ENCODE data around the gene GABBR1. TPM values are rescaled to one million over a fixed set of nuclear protein-coding genes. Genes with fewer than 3 reads are reported as not detected.

The GABBR1 gene
- 23.2 TPM for polyA plus RNA-seq (2013, experiment 1 of 2)
- polyA plus RNA-seq (2013, experiment 2 of 2): 20.8 TPM

DNA sequence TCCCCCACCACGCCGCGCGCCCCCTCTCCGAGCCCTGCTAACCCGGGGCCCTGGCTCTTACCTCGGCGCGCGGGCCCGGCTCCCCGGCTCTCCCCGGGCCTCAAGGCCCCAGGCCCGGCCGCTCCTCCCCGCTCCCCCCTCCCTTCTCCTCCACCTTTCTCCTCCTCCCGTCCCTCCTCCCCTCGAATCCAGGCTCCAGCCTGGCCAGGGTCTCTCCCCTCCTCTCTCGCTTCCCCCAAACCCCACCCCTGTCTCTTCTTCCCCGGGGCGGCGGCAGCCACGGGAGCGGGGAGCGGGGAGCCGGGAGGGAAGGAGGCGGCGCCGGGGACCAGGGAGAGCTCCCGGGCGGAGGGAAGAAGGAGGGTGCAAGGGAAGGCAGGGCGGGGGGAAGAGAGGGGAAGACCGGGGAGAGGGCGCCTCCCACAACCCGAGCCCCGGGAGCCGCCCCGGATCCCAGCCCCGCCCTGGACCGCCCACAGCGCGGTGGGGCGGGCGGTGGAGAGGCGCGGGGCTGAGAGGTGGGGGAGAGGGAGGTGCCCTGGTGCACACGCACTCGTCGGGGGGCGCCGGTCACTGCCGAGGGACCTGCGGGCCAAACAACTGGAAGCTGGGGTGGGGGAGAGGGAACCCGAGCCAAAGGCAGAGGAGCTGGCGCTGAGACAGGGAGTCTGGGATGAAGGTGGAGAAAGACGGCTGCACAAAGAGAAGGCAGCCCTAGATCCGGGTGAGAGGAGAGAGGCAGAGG lies at the start of gene GABBR1:
Gene GABBR1, minus strand, starts transcription at position 395 of the 745 bp plus-strand sequence. CDS start 798 bp downstream, outside the sequence.
- Histone ChIP-seq H2AFZ (ENCODE audit: low read depth, low read length) (peak within 1 kb of the TSS; percentile 93), H3K4ac (ENCODE audit: low read depth in 1 of 2, low read length in 2 of 2) (peak within 1 kb of the TSS; percentile 70 to 71), H3K4me2 (ENCODE audit: low read length, poor library complexity, severe bottlenecking) (peak within 1 kb of the TSS; percentile 94), H4K8ac (ENCODE audit: low read length) (peak within 1 kb of the TSS; percentile 77), H3K27me3 (ENCODE audit: control insufficient read depth in 1 of 2, insufficient read depth in 1 of 2, low read length in 2 of 2) (no peaks in the 10 kb centered on the region), H2BK5ac (ENCODE audit: low read depth, low read length, poor library complexity, severe bottlenecking) (peak within 1 kb of the TSS; percentile 48), H3K36me3 (ENCODE audit: control insufficient read depth in 1 of 2, insufficient read depth in 2 of 2, low read depth in 1 of 2, low read length in 2 of 2) (no peaks in the 10 kb centered on the region), H3K9ac (ENCODE audit: low read length) (peak within 1 kb of the TSS; percentile 81), H2BK15ac (ENCODE audit: low read depth, poor library complexity, severe bottlenecking) (peak within 1 kb of the TSS; percentile 93), H3K4me3 (ENCODE audit: insufficient read depth in 1 of 2, low read depth in 1 of 2, low read length in 2 of 2) (peak within 1 kb of the TSS; percentile 79 to 89), H2BK120ac (ENCODE audit: low read depth, low read length) (peak within 1 kb of the TSS; percentile 67), H3K9me3 (ENCODE audit: control insufficient read depth, low read length) (no peaks in the 10 kb centered on the region), H3K14ac (ENCODE audit: low read length in 2 of 2) (peak within 1 kb of the TSS in 1 of 2 experiments; percentile 94), H2BK12ac (ENCODE audit: low read length in 2 of 2) (peak within 1 kb of the TSS; percentile 32 to 57), H3K4me1 (ENCODE audit: control insufficient read depth, insufficient read depth, low read depth, low read length) (peaks cover 21% of the 10 kb centered on the region), H3K18ac (ENCODE audit: low read depth in 1 of 2, low read length in 2 of 2) (peak within 1 kb of the TSS; percentile 66 to 95), H3K79me1 (replicated peaks; ENCODE audit: low read length, poor library complexity, severe bottlenecking) (peaks cover 16% of the 10 kb centered on the region), H2AK5ac (ENCODE audit: low read length, severe bottlenecking) (no peak within 1 kb of the TSS), H3K23ac (ENCODE audit: low read length in 2 of 2) (peak within 1 kb of the TSS in 1 of 2 experiments; percentile 92), H3K27ac (ENCODE audit: low read length, poor library complexity, severe bottlenecking) (peak within 1 kb of the TSS; percentile 71), H4K91ac (ENCODE audit: low read length) (peak within 1 kb of the TSS; percentile 59)
- 1% methylated on average over 48 of the region's 57 CpGs for WGBS
- peak; percentile 94 for DNase-seq

DNA sequence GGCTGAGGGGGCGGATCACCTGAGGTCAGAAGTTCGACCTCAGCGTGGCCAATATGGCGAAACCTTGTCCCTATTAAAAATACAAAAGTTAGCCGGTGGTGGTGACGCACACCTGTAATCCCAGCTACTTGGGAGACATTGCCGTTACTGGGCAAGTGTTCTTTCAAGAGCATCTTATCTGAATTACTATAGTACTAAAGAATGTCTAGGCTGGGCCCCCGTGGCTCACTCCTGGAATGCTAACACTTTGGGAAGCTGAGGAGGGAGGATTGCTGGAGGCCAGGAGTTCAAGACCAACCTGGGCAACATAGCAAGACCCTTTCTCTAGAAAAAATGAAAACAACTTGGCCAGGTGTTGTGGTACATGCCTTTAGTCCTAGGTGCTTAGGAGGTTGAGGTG lies 48.8 kb upstream of the GABBR1 start:
- H4K91ac ChIP-seq (ENCODE audit: low read length): no peak overlapping the region
- no peaks in the 10 kb centered on the region for H3K79me1 ChIP-seq (replicated peaks; ENCODE audit: low read length, poor library complexity, severe bottlenecking)
- no peak overlapping the region for H3K14ac ChIP-seq (ENCODE audit: low read length in 2 of 2)
- no peak overlapping the region for H3K27ac ChIP-seq (ENCODE audit: low read length, poor library complexity, severe bottlenecking)
- H2AK5ac ChIP-seq (ENCODE audit: low read length, severe bottlenecking): no peak overlapping the region
- no peak overlapping the region for H2BK5ac ChIP-seq (ENCODE audit: low read depth, low read length, poor library complexity, severe bottlenecking)
- no peak overlapping the region for H3K18ac ChIP-seq (ENCODE audit: low read depth in 1 of 2, low read length in 2 of 2)
- no peak overlapping the region for H3K4ac ChIP-seq (ENCODE audit: low read depth in 1 of 2, low read length in 2 of 2)
- H3K9me3 ChIP-seq (ENCODE audit: control insufficient read depth, low read length): peaks cover 7% of the 10 kb centered on the region
- no peak for DNase-seq
- no peak overlapping the region for H2BK12ac ChIP-seq (ENCODE audit: low read length in 2 of 2)
- H3K4me2 ChIP-seq (ENCODE audit: low read length, poor library complexity, severe bottlenecking): no peak overlapping the region
- H3K4me1 ChIP-seq (ENCODE audit: control insufficient read depth, insufficient read depth, low read depth, low read length): peaks cover 2% of the 10 kb centered on the region
- H4K8ac ChIP-seq (ENCODE audit: low read length): no peak overlapping the region
- no peak overlapping the region for H2AFZ ChIP-seq (ENCODE audit: low read depth, low read length)
- H2BK15ac ChIP-seq (ENCODE audit: low read depth, poor library complexity, severe bottlenecking): no peak overlapping the region
- no peak overlapping the region for H3K23ac ChIP-seq (ENCODE audit: low read length in 2 of 2)
- no peaks in the 10 kb centered on the region for H3K36me3 ChIP-seq (ENCODE audit: control insufficient read depth in 1 of 2, insufficient read depth in 2 of 2, low read depth in 1 of 2, low read length in 2 of 2)
- H3K4me3 ChIP-seq (ENCODE audit: insufficient read depth in 1 of 2, low read depth in 1 of 2, low read length in 2 of 2): no peak overlapping the region
- H3K9ac ChIP-seq (ENCODE audit: low read length): no peak overlapping the region
- WGBS: 84% methylated on average over 8 of the region's 8 CpGs
- H2BK120ac ChIP-seq (ENCODE audit: low read depth, low read length): no peak overlapping the region
- peaks cover 4 to 31% of the 10 kb centered on the region in 2 experiments for H3K27me3 ChIP-seq (ENCODE audit: control insufficient read depth in 1 of 2, insufficient read depth in 1 of 2, low read length in 2 of 2)

DNA sequence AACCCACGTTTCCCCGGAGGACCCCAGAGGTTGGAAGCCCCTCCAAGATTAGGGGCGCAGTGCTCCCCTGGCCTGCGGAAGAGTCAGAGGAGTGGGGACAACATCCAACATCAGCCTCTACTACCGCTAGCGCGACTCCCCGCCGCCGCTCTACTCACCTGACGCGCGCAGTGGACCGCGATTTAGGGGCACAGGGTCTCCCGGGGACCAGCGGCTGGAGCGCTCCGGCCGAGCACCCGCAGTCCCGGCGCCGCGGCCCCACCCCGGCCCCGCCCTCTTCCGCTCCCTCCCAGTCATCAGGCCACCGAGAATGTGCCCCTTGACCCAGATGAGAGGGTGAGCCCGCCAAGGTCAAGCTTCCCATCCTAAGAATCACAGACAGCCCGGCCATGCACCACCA lies 47.9 kb upstream of the GABBR1 start, which contains the start of gene ZFP57:
Gene ZFP57, minus strand, starts transcription at position 249 of the 400 bp plus-strand sequence. CDS start 4,149 bp downstream, outside the sequence.
- H3K4me1 ChIP-seq (ENCODE audit: control insufficient read depth, insufficient read depth, low read depth, low read length): peaks cover 2% of the 10 kb centered on the region
- H3K27me3 ChIP-seq (ENCODE audit: control insufficient read depth in 1 of 2, insufficient read depth in 1 of 2, low read length in 2 of 2): peaks cover 4 to 30% of the 10 kb centered on the region in 2 experiments
- no peak within 1 kb of the TSS for H2BK15ac ChIP-seq (ENCODE audit: low read depth, poor library complexity, severe bottlenecking)
- no peak within 1 kb of the TSS for H2BK12ac ChIP-seq (ENCODE audit: low read length in 2 of 2)
- H2AFZ ChIP-seq (ENCODE audit: low read depth, low read length): no peak within 1 kb of the TSS
- H3K4me3 ChIP-seq (ENCODE audit: insufficient read depth in 1 of 2, low read depth in 1 of 2, low read length in 2 of 2): no peak within 1 kb of the TSS
- H3K14ac ChIP-seq (ENCODE audit: low read length in 2 of 2): no peak within 1 kb of the TSS
- H2BK5ac ChIP-seq (ENCODE audit: low read depth, low read length, poor library complexity, severe bottlenecking): no peak within 1 kb of the TSS
- 97% methylated on average over 31 of the region's 31 CpGs for WGBS
- no peaks in the 10 kb centered on the region for H3K36me3 ChIP-seq (ENCODE audit: control insufficient read depth in 1 of 2, insufficient read depth in 2 of 2, low read depth in 1 of 2, low read length in 2 of 2)
- no peak within 1 kb of the TSS for H2BK120ac ChIP-seq (ENCODE audit: low read depth, low read length)
- H4K91ac ChIP-seq (ENCODE audit: low read length): no peak within 1 kb of the TSS
- H3K9me3 ChIP-seq (ENCODE audit: control insufficient read depth, low read length): peaks cover 7% of the 10 kb centered on the region
- no peak within 1 kb of the TSS for H2AK5ac ChIP-seq (ENCODE audit: low read length, severe bottlenecking)
- no peak within 1 kb of the TSS for H3K4ac ChIP-seq (ENCODE audit: low read depth in 1 of 2, low read length in 2 of 2)
- H3K18ac ChIP-seq (ENCODE audit: low read depth in 1 of 2, low read length in 2 of 2): no peak within 1 kb of the TSS
- no peak within 1 kb of the TSS for H3K23ac ChIP-seq (ENCODE audit: low read length in 2 of 2)
- DNase-seq: no peak
- H3K79me1 ChIP-seq (replicated peaks; ENCODE audit: low read length, poor library complexity, severe bottlenecking): no peaks in the 10 kb centered on the region
- H3K9ac ChIP-seq (ENCODE audit: low read length): no peak within 1 kb of the TSS
- no peak within 1 kb of the TSS for H4K8ac ChIP-seq (ENCODE audit: low read length)
- no peak within 1 kb of the TSS for H3K4me2 ChIP-seq (ENCODE audit: low read length, poor library complexity, severe bottlenecking)
- no peak within 1 kb of the TSS for H3K27ac ChIP-seq (ENCODE audit: low read length, poor library complexity, severe bottlenecking)

DNA sequence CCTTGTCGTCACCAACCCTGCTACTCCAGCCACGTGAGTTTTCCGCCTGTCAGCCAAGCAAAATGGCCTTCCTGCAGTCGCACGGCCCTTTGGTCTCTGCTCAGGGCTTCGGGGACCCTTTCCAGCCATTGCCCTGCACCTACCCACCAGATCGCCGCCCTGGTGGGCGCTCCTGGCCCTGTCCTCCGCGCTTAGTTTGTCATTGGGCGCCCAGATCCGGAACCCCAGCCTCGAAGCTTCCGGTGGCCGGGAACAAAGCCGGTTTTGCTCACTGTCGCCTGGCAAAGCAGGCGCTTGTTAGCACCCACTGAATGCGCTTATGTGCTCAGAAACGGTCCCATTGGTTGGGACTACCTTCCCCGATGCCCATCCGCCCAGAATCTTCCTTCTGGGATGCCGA lies 47.4 kb upstream of the GABBR1 start:
- H2BK15ac ChIP-seq (ENCODE audit: low read depth, poor library complexity, severe bottlenecking): no peak overlapping the region
- H2BK120ac ChIP-seq (ENCODE audit: low read depth, low read length): no peak overlapping the region
- H3K4ac ChIP-seq (ENCODE audit: low read depth in 1 of 2, low read length in 2 of 2): no peak overlapping the region
- no peak overlapping the region for H3K4me3 ChIP-seq (ENCODE audit: insufficient read depth in 1 of 2, low read depth in 1 of 2, low read length in 2 of 2)
- H3K18ac ChIP-seq (ENCODE audit: low read depth in 1 of 2, low read length in 2 of 2): no peak overlapping the region
- H2BK12ac ChIP-seq (ENCODE audit: low read length in 2 of 2): no peak overlapping the region
- H2AK5ac ChIP-seq (ENCODE audit: low read length, severe bottlenecking): no peak overlapping the region
- no peak overlapping the region for H2AFZ ChIP-seq (ENCODE audit: low read depth, low read length)
- H3K27ac ChIP-seq (ENCODE audit: low read length, poor library complexity, severe bottlenecking): no peak overlapping the region
- no peak overlapping the region for H4K8ac ChIP-seq (ENCODE audit: low read length)
- peaks cover under 1 to 30% of the 10 kb centered on the region in 2 experiments for H3K27me3 ChIP-seq (ENCODE audit: control insufficient read depth in 1 of 2, insufficient read depth in 1 of 2, low read length in 2 of 2)
- H3K36me3 ChIP-seq (ENCODE audit: control insufficient read depth in 1 of 2, insufficient read depth in 2 of 2, low read depth in 1 of 2, low read length in 2 of 2): no peaks in the 10 kb centered on the region
- H3K4me2 ChIP-seq (ENCODE audit: low read length, poor library complexity, severe bottlenecking): no peak overlapping the region
- DNase-seq: no peak
- no peak overlapping the region for H4K91ac ChIP-seq (ENCODE audit: low read length)
- H3K9me3 ChIP-seq (ENCODE audit: control insufficient read depth, low read length): peaks cover 6% of the 10 kb centered on the region
- WGBS: 88% methylated on average over 24 of the region's 24 CpGs
- no peak overlapping the region for H2BK5ac ChIP-seq (ENCODE audit: low read depth, low read length, poor library complexity, severe bottlenecking)
- H3K23ac ChIP-seq (ENCODE audit: low read length in 2 of 2): no peak overlapping the region
- no peaks in the 10 kb centered on the region for H3K79me1 ChIP-seq (replicated peaks; ENCODE audit: low read length, poor library complexity, severe bottlenecking)
- peaks cover 2% of the 10 kb centered on the region for H3K4me1 ChIP-seq (ENCODE audit: control insufficient read depth, insufficient read depth, low read depth, low read length)
- no peak overlapping the region for H3K9ac ChIP-seq (ENCODE audit: low read length)
- no peak overlapping the region for H3K14ac ChIP-seq (ENCODE audit: low read length in 2 of 2)
